ENCODE results near the gene COBL.

- TF ChIP-seq TCF12 (IDR thresholded peaks at IDR 0.05; ENCODE audit: low read depth) = no peak
- no peak for TF ChIP-seq RAD21 (IDR thresholded peaks at IDR 0.05; ENCODE audit: low read depth)
- TF ChIP-seq YY1 (IDR thresholded peaks at IDR 0.05; ENCODE audit: low read depth) = no peak
- no peak for TF ChIP-seq MAX (IDR thresholded peaks at IDR 0.05)
- TF ChIP-seq EP300 (IDR thresholded peaks at IDR 0.05; ENCODE audit: borderline replicate concordance) = no peak
Observed at GRCh38 chr7:51328351-51328801, 11.8 kb upstream of the COBL start.
